Neural cell (in vitro differentiated cells): ENCODE data around the gene GRHL1.

Experiments
- POLR2AphosphoS5 ChIP-seq: IDR thresholded peaks from 2 replicates; pipeline ENCODE4 v1.6.1; 2012
- SMC3 ChIP-seq: fragments of 450-650 bp; conservative IDR thresholded peaks from 2 replicates; pipeline ENCODE4 v1.6.1; 2014; ENCODE audit warnings: antibody characterized with exemption, mild to moderate bottlenecking, moderate library complexity; ENCODE audit not compliant: poor library complexity
- TAF1 ChIP-seq: IDR thresholded peaks from 2 replicates; pipeline ENCODE4 v1.6.1; 2012; ENCODE audit warnings: low read depth
- TF ChIP-seq, protein P1 (sequence below): fragments of 450-650 bp; IDR thresholded peaks from 2 replicates; pipeline ENCODE4 v1.5.1; 2014; ENCODE audit warnings: antibody characterized with exemption, mild to moderate bottlenecking, moderate library complexity; ENCODE audit not compliant: poor library complexity, severe bottlenecking

DNA sequence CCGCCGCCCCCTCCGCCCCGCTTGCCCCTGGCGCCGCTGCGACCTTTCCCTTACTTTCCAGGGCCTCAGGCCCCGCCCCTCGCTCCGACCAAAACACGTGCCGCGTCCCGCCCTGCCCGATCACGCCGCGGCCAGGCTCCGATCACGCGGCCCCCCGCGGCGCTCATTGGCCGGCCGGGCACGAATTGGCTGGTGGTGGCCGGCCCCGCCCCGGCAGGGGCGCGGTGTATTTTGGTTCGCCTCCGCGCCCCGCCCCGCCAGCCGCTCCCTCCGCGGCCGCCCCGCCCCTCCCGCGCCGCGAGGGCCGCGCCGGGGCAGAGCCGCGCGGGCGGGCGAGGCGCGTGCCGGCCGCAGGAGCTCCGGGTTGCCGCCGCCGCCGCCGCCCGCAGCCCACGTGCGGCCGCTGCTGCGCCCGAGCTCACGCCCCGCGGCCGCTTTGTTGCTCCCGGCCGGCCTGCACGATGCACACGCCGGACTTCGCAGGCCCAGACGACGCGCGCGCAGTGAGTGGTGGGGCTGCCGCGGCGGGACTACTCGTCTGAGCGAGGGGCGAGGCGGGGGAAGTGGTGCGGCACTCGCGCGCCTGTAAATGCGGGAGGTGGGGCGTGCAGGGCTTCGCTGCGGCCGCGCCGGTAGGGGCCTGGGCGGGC, 91.9 kb downstream of the GRHL1 start, which contains the start of gene KLF11:
- TF ChIP-seq, protein P1, sequence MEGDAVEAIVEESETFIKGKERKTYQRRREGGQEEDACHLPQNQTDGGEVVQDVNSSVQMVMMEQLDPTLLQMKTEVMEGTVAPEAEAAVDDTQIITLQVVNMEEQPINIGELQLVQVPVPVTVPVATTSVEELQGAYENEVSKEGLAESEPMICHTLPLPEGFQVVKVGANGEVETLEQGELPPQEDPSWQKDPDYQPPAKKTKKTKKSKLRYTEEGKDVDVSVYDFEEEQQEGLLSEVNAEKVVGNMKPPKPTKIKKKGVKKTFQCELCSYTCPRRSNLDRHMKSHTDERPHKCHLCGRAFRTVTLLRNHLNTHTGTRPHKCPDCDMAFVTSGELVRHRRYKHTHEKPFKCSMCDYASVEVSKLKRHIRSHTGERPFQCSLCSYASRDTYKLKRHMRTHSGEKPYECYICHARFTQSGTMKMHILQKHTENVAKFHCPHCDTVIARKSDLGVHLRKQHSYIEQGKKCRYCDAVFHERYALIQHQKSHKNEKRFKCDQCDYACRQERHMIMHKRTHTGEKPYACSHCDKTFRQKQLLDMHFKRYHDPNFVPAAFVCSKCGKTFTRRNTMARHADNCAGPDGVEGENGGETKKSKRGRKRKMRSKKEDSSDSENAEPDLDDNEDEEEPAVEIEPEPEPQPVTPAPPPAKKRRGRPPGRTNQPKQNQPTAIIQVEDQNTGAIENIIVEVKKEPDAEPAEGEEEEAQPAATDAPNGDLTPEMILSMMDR = no peak
- no peak for TF ChIP-seq SMC3
- TF ChIP-seq POLR2AphosphoS5 = no peak
- no peak for TF ChIP-seq TAF1
